KBM-7 (cell line): ENCODE results near the gene PNPLA5.

ENCODE experiments used
- DNase-seq: peaks from one replicate; pipeline ENCODE4 v3.0.0-alpha.2; 2015
- in situ Hi-C: fragments of 300-500 bp; cut with MboI; formaldehyde crosslinking; loops from 2 replicates; pipeline ENCODE4 v1.14.3; 2020; ENCODE audit warnings: low sequenced_read_pairs, low pct_unique_long_range_greater_than_20kb, mixed read lengths

The PNPLA5 gene

GRCh38 chr22:43860126-43860525 is 31.7 kb downstream of the PNPLA5 start:
- DNase-seq = no peak
- in situ Hi-C loops = no loop called here

GRCh38 chr22:43859621-43860020 is 32.2 kb downstream of the PNPLA5 start:
- DNase-seq = no peak
- in situ Hi-C loops = no loop called here

DNA sequence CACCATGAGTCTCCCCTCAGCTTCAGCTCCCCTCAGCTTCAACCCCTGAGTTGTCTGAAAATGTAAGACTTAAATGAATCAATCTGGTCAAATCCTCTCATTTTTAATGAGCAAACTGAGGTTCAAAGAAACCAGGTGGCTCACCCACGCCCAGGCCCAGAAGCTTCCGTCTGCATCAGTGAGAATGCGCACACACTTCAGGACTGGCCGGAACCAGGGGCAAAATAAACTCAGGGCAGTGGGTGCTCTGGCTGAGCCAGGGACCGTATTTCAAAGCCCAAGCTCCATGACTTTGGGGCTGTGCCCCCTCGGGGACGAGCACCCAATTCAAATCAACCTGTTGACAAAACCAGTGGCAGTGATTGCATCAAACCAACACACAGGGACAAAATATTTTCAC is 32.6 kb downstream of the PNPLA5 start:
- in situ Hi-C loops = no loop called here
- no peak for DNase-seq

DNA sequence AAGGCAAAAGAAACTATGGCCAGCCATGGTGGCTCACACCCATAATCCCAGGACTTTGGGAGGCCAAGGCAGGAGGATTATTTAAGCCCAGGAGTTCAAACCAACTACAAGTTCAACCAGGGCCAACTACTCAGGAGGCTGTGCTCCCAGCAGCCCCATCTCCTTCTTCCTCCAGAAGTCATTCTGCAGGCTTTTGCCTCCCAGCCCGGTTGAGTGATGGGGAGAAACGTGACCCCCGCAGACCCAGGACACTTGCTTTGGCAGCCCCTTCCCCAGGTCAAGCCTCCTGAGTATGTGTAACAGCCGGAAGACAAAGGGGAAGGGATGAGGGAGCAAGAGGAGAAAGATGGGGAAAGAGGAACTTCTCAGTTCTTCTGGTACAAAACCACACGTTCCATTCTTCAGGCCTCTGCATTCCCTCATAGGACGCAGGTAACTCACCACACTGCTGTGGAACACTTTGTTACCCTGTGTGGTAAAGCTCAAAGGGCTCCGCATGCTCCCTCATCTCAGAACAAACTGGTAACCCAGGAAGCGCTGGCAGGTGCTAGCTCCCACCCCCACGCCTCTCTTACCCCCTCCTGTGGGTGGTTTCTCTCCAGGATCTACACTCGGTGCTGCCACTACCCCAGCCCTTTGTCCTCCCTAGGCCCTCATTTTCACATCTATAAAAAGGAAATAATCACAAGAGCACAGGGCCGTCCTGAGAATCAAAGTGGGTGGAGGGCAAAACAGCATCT is 33.5 kb downstream of the PNPLA5 start:
- in situ Hi-C loops = no loop called here

DNA sequence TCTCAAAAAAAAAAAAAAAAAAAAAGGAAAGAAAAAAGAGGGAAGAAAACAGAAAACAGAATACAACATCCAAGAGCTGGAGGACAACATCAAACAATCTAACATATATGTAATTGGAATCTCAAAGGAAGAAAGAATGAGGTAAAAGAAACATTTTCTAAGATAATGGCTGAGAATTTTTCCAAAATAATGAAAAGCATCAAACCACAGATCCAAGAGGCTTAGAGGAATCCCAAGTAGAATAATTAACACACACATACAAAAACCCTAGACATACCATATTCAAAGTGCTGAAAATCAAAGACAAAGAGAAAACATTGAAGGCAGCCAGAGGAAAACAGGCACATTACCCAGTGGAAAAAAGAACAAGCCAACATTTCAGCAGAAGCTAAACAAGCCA is 34.4 kb downstream of the PNPLA5 start:
- in situ Hi-C loops = no loop called here
- DNase-seq = no peak

More for the DNA sequence above, 33.5 kb downstream of the PNPLA5 start:
- DNase-seq = no peak

- in situ Hi-C loops = no loop called here
Measured at GRCh38 chr22:43855431-43855830, 36.4 kb downstream of the PNPLA5 start.

DNA sequence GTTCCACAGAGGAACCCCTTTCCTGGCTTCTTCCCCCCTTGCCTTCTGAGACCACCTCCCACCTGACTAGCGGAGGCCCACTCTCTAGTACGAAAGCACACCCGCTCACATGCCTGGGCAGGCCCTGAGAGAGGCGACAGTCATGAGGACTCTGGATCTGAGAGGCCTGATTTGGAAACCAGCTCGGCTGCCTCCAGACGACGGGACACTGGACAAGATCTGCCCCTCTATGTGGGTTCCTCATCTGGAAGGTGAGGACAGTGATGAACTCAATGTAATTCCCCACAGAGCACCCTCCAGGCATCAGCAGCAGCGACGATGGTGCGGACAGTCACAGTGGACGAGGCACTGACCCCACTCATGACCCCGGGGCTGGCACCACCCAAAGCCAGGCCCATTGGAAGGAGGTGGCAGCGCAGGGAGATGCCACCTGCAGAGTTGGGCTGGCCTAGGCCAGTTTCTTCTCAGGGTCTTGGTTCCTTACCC is 37.0 kb downstream of the PNPLA5 start:
- in situ Hi-C loops = no loop called here
- no peak for DNase-seq

More at GRCh38 chr22:43855431-43855830, 36.4 kb downstream of the PNPLA5 start:
- DNase-seq = no peak

DNA sequence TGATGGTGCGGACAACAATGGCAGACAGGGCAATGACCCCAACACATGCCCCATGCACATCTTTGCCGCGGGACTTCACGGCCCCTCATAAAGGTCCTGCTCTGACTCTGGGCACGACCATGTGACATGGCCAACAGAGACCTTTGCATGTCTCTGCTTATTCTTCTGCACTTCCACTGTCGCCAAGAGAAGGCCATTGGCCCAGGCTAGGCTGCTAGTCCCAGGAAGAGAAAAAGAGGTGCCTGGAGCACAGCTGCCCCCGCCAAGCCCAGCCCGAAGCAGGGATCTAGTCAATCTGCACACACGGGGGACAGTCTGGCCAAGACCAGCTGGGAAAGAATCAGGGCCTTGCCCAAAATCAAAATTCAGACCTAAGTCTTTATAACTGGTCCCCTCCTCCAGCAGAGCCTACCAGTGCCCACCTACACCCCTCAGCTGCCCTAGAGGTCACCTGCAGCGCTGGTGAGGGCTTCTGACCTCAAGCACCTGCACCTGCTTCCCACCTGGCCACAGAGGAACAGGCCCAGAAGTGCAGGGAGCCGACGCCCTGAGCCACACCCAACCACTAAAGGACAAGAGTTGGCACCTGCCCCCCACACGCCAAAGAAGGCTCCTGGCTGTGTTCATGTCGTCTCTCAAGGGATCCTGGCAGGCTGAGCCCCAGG is 37.6 kb downstream of the PNPLA5 start:
- DNase-seq = no peak
- in situ Hi-C loops = no loop called here

GRCh38 chr22:43853328-43853931 is 38.4 kb downstream of the PNPLA5 start:
- in situ Hi-C loops = no loop called here
- DNase-seq = no peak

- no peak for DNase-seq
- in situ Hi-C loops = no loop called here
Measured at GRCh38 chr22:43852573-43853327, 39.1 kb downstream of the PNPLA5 start.

GRCh38 chr22:43851979-43852307 is 39.9 kb downstream of the PNPLA5 start:
- in situ Hi-C loops = no loop called here

DNA sequence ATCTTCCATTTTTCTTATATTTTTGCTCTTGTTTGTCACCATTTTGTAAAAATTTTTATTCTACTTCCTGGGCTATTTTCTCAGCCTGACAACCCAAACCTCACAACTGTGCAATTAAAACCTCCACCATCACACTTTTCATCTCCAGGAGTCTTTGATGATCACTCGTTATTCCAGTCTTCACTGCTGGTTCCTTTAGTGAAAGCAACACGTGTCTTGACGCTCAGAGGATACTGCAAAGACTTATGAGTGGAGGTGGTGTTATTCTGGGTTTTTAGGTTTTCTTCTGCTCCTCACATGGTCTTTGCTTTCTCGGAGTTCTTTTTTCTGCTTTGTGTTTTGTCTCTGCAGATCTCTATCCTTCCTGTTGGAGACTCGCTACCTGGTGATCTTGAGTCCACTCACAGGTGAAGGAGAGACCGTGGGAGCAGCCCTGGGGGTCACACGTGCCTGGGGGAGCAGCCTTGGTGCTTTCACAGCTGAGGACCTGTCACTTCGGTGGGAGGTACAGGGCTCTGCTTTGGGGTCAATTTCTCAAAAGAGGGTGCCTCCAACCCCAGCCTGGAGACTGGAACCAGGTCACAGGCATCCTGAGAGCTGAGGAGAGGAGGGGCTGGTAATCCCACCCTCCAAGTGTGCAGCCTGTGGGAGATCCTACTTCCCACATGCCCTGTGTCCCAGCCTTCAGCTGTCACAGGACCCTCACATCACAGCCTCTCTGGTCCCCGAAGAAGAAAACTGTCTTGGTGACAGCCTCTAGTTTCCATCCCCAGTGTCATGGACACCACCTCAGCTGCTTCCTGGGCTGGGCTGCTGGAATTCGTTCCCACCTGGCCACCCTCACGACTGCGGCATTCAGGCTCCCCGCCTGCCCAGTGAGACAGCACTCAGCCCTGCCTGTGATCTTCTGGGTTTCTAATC is 40.5 kb downstream of the PNPLA5 start:
- in situ Hi-C loops = no loop called here
- no peak for DNase-seq

More at GRCh38 chr22:43851979-43852307, 39.9 kb downstream of the PNPLA5 start:
- no peak for DNase-seq

DNA sequence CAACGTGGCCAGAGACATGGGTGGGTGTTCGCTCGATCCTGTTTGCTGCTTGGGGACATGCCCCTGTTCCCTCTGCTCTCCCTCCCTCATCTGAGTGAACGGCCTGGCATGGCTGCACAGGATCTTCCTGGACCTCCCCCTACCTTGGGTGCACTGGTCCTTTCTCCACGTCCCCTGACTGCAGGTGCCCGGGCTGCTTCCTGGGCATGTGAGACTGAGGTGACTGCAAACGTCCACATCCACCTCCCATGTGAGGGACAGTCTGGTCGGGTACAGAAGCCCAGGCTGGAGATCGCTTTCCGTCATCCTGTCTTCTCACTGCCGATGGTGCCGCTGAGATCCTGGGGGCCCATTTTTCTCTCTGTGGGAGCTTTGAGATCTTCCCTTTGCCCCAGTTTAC is 41.3 kb downstream of the PNPLA5 start:
- in situ Hi-C loops = no loop called here

GRCh38 chr22:43849731-43850130 is 42.1 kb downstream of the PNPLA5 start:
- no peak for DNase-seq
- in situ Hi-C loops = no loop called here

More for the DNA sequence above, 41.3 kb downstream of the PNPLA5 start:
- no peak for DNase-seq

GRCh38 chr22:43848366-43849171 is 43.2 kb downstream of the PNPLA5 start:
- no peak for DNase-seq
- in situ Hi-C loops = no loop called here

DNA sequence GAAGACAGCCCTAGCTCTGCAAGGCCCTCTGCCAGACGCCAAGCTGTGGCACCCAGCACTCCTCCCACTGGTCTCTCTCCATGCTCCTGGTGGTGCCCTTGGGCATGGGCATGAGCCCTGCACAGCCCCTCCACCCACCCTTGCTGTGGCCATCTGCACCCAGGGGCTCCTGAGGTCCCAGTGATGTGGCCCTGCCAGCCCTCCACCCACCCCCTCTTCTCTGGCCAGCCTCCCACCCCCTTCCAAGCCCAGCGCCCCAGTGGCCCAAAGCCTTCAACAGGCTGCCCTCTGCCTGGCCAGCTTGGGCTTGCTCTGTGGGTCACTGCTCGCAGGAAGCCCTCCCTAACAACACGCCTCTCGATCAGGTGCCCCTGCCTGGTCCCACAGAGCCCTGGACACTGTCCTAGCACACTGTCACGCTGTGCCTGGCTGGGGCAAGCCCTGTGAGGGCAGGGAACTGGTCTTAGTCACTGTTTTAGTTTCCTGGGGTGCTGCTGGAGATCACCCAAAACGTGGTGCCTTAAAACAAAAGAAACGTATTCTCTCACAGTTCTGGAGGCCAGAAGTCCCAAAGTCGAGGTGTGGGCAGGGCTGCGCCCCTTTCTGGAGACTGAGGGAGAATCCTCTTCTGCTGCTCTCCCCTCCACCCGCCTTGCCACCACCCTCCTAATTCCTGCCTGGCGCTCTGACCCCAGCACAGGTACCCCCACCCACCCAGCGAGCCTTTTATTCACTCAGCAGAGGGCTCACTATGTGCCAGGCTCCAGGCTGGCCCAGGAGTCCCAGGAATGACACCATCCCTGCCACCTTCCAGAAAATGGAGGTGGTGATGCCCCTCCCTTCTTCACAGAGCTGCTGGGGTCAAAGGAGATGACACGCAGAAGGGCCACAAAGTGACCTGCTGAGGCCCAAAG is 44.2 kb downstream of the PNPLA5 start:
- in situ Hi-C loops = no loop called here
- DNase-seq = no peak

GRCh38 chr22:43846966-43847365 is 44.8 kb downstream of the PNPLA5 start:
- in situ Hi-C loops = no loop called here
- DNase-seq = no peak
